ENCODE measurements around the gene JUND. TPM values are rescaled to one million over a fixed set of nuclear protein-coding genes. Genes with fewer than 3 reads are reported as not detected.
A peak's percentile ranks its signal among the peaks of the same experiment; 100 is the strongest.

The JUND gene
- polyA plus RNA-seq, 2 of the 4 experiments (the other 2 are of a cell fraction) = 65.1 to 68.9 TPM

GRCh38 chr19:18310966-18311365, 29.5 kb upstream of the JUND start:
- FAIRE-seq = no peak
- Histone ChIP-seq H3K4me1 (peaks cover 7% of the 10 kb centered on the region; the same call in 1 of the 3 replicates), H3K27ac (peak overlapping the region in 1 of 2 experiments; percentile 46; a peak in 1 of 6 replicates), H3K4me3 (no peak overlapping the region), H3K4me2 (no peak overlapping the region), H3K9me3 (no peaks in the 10 kb centered on the region)
- ChIA-PET CTCF (interaction anchor here (0.6 to 5.4 kb wide), 3 partner anchors 11 to 34 kb away, joined by 3 to 27 read pairs (median 20); partner anchors contain the start of gene LSM4), POLR2A (interaction anchor here (2.2 kb wide), 1 partner anchor 29 kb away, joined by 7 read pairs; the partner anchor contains the start of gene JUND)
- TF ChIP-seq JUNB (IDR thresholded peaks at IDR 0.05) = no peak
- TF ChIP-seq ZNF302 (CRISPR knock-in tag; IDR thresholded peaks at IDR 0.05) = no peak
- no peak for TF ChIP-seq POLR2AphosphoS2 (conservative IDR thresholded peaks at IDR 0.05; ENCODE audit: low read length)
- TF ChIP-seq NFE2L2 (conservative IDR thresholded peaks at IDR 0.05; ENCODE audit: low read length) = no peak
- TF ChIP-seq FOSL2 (IDR thresholded peaks at IDR 0.05) = no peak
- no peak for TF ChIP-seq FOSL2 (CRISPR knock-in tag; IDR thresholded peaks at IDR 0.05)
- TF ChIP-seq HDAC2 (IDR thresholded peaks at IDR 0.05) = no peak
- no peak for TF ChIP-seq KDM1A (IDR thresholded peaks at IDR 0.05; ENCODE audit: low read depth)
- no peak for TF ChIP-seq PBX3 (IDR thresholded peaks at IDR 0.05)
- TF ChIP-seq EHF (CRISPR knock-in tag; IDR thresholded peaks at IDR 0.05) = no peak
- TF ChIP-seq, protein P1, sequence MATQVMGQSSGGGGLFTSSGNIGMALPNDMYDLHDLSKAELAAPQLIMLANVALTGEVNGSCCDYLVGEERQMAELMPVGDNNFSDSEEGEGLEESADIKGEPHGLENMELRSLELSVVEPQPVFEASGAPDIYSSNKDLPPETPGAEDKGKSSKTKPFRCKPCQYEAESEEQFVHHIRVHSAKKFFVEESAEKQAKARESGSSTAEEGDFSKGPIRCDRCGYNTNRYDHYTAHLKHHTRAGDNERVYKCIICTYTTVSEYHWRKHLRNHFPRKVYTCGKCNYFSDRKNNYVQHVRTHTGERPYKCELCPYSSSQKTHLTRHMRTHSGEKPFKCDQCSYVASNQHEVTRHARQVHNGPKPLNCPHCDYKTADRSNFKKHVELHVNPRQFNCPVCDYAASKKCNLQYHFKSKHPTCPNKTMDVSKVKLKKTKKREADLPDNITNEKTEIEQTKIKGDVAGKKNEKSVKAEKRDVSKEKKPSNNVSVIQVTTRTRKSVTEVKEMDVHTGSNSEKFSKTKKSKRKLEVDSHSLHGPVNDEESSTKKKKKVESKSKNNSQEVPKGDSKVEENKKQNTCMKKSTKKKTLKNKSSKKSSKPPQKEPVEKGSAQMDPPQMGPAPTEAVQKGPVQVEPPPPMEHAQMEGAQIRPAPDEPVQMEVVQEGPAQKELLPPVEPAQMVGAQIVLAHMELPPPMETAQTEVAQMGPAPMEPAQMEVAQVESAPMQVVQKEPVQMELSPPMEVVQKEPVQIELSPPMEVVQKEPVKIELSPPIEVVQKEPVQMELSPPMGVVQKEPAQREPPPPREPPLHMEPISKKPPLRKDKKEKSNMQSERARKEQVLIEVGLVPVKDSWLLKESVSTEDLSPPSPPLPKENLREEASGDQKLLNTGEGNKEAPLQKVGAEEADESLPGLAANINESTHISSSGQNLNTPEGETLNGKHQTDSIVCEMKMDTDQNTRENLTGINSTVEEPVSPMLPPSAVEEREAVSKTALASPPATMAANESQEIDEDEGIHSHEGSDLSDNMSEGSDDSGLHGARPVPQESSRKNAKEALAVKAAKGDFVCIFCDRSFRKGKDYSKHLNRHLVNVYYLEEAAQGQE (IDR thresholded peaks at IDR 0.05) = no peak
- no peak for TF ChIP-seq RFX5 (IDR thresholded peaks at IDR 0.05)
- TF ChIP-seq CTCF (IDR thresholded peaks at IDR 0.05) = no peak
- no peak for TF ChIP-seq RNF2 (IDR thresholded peaks at IDR 0.05; ENCODE audit: borderline replicate concordance, low read depth)
- no peak for TF ChIP-seq ZSCAN20 (CRISPR knock-in tag; IDR thresholded peaks at IDR 0.05)
- TF ChIP-seq RAD21 (conservative IDR thresholded peaks at IDR 0.05 in 1 of 2, IDR thresholded peaks at IDR 0.05 in 1 of 2) = no peak
- WGBS (ENCODE audit: missing lambda C conversion rate) = 95% methylated on average over 7 of the region's 13 CpGs
- no peak for DNase-seq (ENCODE audit: low read depth in 1 of 2, low spot score in 1 of 2)
- ATAC-seq = no peak

DNA sequence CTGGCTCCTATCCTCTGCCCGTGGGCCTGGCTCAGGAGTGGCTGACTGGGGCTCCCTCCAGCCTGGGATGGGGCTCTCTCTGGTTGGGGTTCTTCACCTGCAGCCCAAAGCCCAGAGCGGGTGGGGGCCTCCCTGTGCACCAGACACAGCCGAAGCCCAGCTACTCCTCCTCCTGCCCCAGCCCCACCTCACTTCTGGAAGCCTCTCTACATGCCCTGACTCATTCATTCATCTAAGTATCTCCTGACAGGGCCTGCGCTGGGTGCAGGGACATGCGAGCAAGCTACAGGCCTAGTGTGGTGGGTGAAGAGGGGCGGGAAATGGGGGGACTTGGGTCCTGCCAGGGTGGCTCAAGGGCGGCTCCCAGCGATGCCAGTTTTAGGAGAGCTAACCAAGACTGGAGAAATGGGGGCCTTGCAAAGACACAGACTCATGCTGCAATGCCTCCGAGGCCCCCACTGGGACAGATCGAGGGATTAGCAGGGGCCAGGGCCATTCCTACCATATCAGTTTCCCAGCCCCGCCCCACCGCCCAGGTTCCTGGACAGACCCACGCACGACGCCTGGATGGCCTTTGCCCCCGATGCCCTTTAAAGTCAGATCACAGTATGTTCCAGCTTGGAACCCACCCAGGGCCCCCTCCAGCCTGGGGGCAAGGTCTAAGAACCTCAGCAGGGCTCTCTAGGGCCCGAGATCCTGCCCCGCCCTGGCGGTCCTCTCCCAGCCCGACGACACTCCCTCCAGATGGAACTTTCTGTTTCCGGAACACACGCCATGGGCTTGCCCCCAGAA, 28.9 kb upstream of the JUND start:
- ATAC-seq (no peak), DNase-seq (ENCODE audit: low read depth in 1 of 2, low spot score in 1 of 2) (no peak), FAIRE-seq (no peak)
- WGBS (ENCODE audit: missing lambda C conversion rate) = 81% methylated on average over 22 of the region's 23 CpGs
- no peaks in the 10 kb centered on the region for H3K9me3 ChIP-seq
- no peak overlapping the region for H3K4me2 ChIP-seq
- ChIA-PET POLR2A (interaction anchor here (0.6 to 2.2 kb wide), 2 partner anchors 18 to 29 kb away, joined by 3 to 7 read pairs; partner anchors contain the start of gene JUND), CTCF (interaction anchor here (2.5 to 5.4 kb wide), 2 partner anchors 11 to 31 kb away, joined by 20 to 27 read pairs; partner anchors contain the start of gene LSM4)
- H3K4me1 ChIP-seq = peaks cover 12% of the 10 kb centered on the region
- no peak overlapping the region for H3K4me3 ChIP-seq
- TF ChIP-seq RARB (CRISPR knock-in tag; IDR thresholded peaks at IDR 0.05) (no peak), ESRRA (IDR thresholded peaks at IDR 0.05; ENCODE audit: borderline replicate concordance, low read length) (no peak), CBX8 (IDR thresholded peaks at IDR 0.05) (no peak), KDM1A (IDR thresholded peaks at IDR 0.05; ENCODE audit: low read depth) (no peak), RAD21 (conservative IDR thresholded peaks at IDR 0.05 in 1 of 2, IDR thresholded peaks at IDR 0.05 in 1 of 2) (no peak), CEBPB (IDR thresholded peaks at IDR 0.05) (no peak), RCOR1 (IDR thresholded peaks at IDR 0.05; ENCODE audit: low read depth, low read length) (no peak)
- TF ChIP-seq, protein P2, sequence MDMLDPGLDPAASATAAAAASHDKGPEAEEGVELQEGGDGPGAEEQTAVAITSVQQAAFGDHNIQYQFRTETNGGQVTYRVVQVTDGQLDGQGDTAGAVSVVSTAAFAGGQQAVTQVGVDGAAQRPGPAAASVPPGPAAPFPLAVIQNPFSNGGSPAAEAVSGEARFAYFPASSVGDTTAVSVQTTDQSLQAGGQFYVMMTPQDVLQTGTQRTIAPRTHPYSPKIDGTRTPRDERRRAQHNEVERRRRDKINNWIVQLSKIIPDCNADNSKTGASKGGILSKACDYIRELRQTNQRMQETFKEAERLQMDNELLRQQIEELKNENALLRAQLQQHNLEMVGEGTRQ (IDR thresholded peaks at IDR 0.05) = no peak
- peak overlapping the region in 1 of 2 experiments; percentile 46; a peak in 1 of 6 replicates for H3K27ac ChIP-seq

Data from A549 (cell line).